Activated naive CD4-positive, alpha-beta T cell treated with anti-CD3 and anti-CD28 coated beads, Interleukin-2, amount 10 ng/mL, durations not matched to agents 7 days and 5 days (primary cell): Measurements from ENCODE around the gene ZNF879.

Experiments
- CTCF ChIA-PET: fragments of 350-600 bp; sonication (Branson Sonifier 250); formaldehyde crosslinking; loops from one replicate; lab custom pipeline; 2021; ENCODE audit warnings: antibody characterized with exemption; lab: Charles Lee
- DNase-seq: peaks from one replicate; pipeline ENCODE4 v3.0.0-alpha.2; 2020
- H3K27ac Mint-ChIP-seq: one replicate; pipeline ENCODE4 v1.8.0; 2021; ENCODE audit warnings: mild to moderate bottlenecking, moderate library complexity, mixed read lengths
- H3K27me3 Mint-ChIP-seq: one replicate; pipeline ENCODE4 v1.8.0; 2021; ENCODE audit warnings: mild to moderate bottlenecking, mixed read lengths
- H3K36me3 Mint-ChIP-seq: one replicate; pipeline ENCODE4 v1.8.0; 2021; ENCODE audit warnings: mixed read lengths
- H3K4me1 Mint-ChIP-seq: one replicate; pipeline ENCODE4 v1.8.0; 2021; ENCODE audit warnings: mixed read lengths
- H3K4me3 Mint-ChIP-seq: one replicate; pipeline ENCODE4 v1.8.0; 2021; ENCODE audit warnings: mild to moderate bottlenecking, moderate library complexity, mixed read lengths
- H3K9me3 Mint-ChIP-seq: one replicate; pipeline ENCODE4 v1.8.0; 2021; ENCODE audit warnings: mixed read lengths

Gene ZNF879

DNA sequence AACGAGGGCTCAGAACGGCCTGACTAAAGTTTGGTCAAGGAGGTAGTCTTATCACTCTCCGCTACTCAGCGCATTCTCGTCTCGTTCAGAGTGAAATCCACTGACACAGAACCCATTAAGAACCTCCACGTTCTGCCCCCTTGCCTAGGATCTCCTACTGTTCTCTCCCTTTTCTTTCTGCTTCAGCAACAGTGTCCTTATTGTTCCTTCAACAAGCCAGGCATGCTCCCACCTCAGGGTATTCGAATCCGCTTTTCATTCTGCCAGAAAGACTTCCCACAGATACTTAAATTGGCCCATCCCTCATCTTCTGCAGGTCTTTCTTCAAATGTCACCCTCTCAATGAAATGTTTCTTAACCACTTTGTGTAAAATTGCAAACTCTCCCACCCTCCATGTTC, 32.2 kb downstream of the ZNF879 start:
- CTCF ChIA-PET: no interaction called here
- Mint-ChIP-seq H3K9me3 (peaks cover 30% of the 10 kb centered on the region), H3K27me3 (peaks cover 3% of the 10 kb centered on the region), H3K4me3 (no peak overlapping the region), H3K36me3 (peaks cover 13% of the 10 kb centered on the region), H3K27ac (no peak overlapping the region), H3K4me1 (peaks cover 9% of the 10 kb centered on the region)
- DNase-seq: no peak

DNA sequence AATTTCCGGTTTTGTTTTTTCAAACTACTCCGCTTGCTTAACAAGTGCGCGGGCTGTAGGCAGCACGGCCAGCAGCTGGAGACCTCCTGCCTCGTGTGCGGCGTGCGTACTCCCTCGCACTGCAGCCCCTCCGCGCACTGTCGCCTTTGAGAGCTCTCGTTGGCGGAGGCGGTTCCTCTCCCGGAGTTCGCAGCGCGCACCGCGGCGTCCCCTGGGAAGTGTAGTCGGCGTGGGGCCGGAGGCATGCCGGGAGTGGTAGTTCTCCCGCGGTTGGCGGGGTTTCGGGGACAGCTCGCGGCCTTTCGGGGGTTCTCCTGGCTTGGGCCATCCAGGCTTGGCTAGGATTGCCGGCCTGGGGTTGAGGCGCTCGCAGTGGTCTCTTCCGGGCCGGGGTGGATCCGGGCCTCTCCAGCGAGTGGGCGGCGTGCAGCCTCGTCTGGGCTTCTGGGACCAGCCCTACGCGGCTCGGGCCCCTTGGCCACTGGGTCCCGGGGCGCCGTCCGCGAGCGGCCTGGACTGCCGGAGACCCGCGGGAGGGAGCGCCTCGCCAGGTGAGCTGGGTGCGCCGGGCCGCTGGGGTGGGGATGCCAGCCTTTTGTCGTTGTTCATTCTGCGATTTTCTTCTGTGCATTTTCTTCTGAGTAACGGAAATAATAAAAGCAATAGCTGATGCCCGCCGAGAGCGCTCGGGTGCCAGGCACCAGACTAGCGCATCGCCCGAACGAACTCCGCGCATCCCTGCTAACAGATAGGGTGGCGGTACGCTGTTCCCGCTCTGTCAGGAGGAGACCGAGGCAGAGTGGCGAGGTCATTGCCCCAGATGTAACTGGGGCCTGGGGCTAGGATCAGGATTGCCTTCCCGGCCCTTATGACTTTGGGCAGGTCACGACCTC, 36.8 kb downstream of the ZNF879 start, which contains the start of gene ZNF354C:
TSS of gene ZNF354C (plus strand) at position 258 of the 893 bp plus-strand sequence. CDS start 1,696 bp downstream, outside the sequence.
- Mint-ChIP-seq H3K4me3 (peak within 1 kb of the TSS; percentile 92), H3K9me3 (peaks cover 42% of the 10 kb centered on the region), H3K27ac (peak within 1 kb of the TSS; percentile 92), H3K4me1 (peaks cover 20% of the 10 kb centered on the region), H3K36me3 (peaks cover 57% of the 10 kb centered on the region), H3K27me3 (peaks cover 3% of the 10 kb centered on the region)
- CTCF ChIA-PET: interaction anchor here (0.9 kb wide), 1 partner anchor 330 kb away, joined by 3 read pairs; the partner anchor contains the start of gene ZNF354A
- DNase-seq: peak; percentile 92

DNA sequence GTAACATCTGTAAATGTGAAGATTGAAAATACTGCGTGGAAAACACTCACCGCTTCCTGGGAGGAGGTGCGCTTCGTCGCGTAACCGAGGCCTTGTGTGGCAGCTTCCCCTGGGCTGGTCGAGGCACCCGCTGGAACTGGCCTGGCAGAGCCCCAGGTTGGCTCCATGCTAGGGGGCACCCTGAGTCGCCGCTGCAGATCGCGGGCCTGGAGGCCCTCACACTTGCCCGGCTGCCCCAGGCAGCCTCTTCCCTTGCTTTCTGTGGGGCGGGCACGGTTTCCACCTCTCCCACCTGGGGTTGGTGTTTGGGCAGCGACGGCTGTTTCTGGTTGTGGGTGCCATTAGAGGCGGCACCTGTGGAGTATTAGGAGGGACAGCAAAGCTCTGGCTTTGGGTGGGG, 37.4 kb downstream of the ZNF879 start:
- peak overlapping the region; percentile 86 for H3K27ac Mint-ChIP-seq
- peaks cover 20% of the 10 kb centered on the region for H3K4me1 Mint-ChIP-seq
- CTCF ChIA-PET: interaction anchor here (0.9 kb wide), 1 partner anchor 331 kb away, joined by 3 read pairs; the partner anchor contains the start of gene ZNF354A
- no peak for DNase-seq
- H3K4me3 Mint-ChIP-seq: peak overlapping the region; percentile 92
- H3K27me3 Mint-ChIP-seq: peaks cover 3% of the 10 kb centered on the region
- H3K9me3 Mint-ChIP-seq: peaks cover 46% of the 10 kb centered on the region
- H3K36me3 Mint-ChIP-seq: peaks cover 63% of the 10 kb centered on the region

DNA sequence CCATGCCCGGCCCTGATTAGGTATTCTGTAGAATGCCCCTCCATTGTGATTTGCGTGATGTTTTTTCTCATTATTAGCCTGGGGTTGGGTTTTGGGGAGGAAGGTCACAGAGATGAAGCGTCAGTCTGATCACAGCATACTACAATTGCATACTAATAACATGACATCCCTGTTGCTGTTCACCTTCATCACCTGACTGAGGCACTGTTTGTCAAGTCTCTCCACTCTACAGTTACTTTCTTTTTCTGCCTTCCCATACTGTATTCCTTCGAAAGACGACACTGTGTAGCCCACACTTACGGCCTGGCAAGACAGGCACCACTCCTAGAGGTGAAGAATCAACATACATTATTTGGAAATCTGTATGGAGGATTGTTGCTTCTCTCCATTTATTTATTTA, 42.1 kb downstream of the ZNF879 start:
- Mint-ChIP-seq H3K27ac (no peak overlapping the region), H3K36me3 (peaks cover 91% of the 10 kb centered on the region), H3K9me3 (peaks cover 74% of the 10 kb centered on the region), H3K4me3 (no peak overlapping the region), H3K4me1 (peaks cover 10% of the 10 kb centered on the region), H3K27me3 (no peaks in the 10 kb centered on the region)
- no peak for DNase-seq
- CTCF ChIA-PET: no interaction called here

DNA sequence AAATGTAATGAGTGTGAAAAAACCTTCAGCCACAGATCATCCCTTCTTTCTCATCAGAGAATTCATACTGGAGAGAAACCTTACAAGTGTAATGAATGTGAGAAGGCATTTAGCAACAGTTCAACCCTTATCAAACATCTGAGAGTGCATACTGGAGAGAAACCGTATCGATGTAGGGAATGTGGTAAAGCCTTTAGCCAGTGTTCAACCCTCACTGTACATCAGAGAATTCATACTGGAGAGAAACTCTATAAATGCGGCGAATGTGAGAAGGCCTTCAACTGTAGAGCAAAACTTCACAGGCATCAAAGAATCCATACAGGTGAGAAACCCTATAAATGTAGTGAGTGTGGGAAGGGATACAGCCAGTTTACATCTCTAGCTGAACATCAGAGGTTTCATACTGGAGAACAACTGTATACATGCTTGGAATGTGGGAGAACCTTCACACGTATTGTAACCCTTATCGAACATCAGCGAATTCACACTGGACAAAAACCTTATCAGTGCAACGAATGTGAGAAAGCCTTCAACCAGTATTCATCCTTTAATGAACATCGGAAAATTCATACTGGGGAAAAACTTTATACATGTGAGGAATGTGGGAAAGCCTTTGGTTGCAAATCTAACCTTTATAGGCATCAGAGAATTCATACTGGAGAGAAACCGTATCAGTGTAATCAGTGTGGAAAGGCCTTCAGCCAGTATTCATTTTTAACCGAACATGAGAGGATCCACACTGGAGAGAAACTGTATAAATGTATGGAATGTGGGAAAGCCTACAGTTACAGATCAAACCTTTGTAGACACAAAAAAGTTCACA, 55.8 kb downstream of the ZNF879 start:
- DNase-seq: no peak
- CTCF ChIA-PET: no interaction called here
- H3K27ac Mint-ChIP-seq: no peak overlapping the region

DNA sequence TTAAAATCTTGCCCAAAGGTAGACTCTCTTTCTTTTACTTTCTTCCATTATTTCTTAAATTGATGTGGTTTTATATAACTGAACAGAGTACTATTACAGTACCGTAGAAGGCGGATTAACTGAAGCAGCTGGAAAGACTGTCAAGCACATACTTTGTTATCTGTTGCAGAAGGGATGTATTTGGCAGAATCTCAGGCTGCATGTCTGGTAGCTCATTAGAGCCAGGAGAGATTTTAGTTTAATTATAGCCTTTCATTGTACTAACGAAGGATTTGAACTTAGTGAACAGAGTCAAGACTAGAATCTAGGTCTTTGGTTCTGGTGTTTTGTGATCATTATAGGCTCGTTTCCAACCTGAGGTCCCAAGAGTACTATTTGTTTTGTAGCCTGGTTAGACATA, 57.1 kb downstream of the ZNF879 start:
- H3K36me3 Mint-ChIP-seq: peaks cover 49% of the 10 kb centered on the region
- H3K27ac Mint-ChIP-seq: no peak overlapping the region
- no peaks in the 10 kb centered on the region for H3K4me1 Mint-ChIP-seq
- no peak for DNase-seq
- no peak overlapping the region for H3K4me3 Mint-ChIP-seq
- H3K27me3 Mint-ChIP-seq: no peaks in the 10 kb centered on the region
- CTCF ChIA-PET: no interaction called here
- peaks cover 82% of the 10 kb centered on the region for H3K9me3 Mint-ChIP-seq

More for the DNA sequence above, 55.8 kb downstream of the ZNF879 start:
- Mint-ChIP-seq H3K36me3 (peaks cover 57% of the 10 kb centered on the region), H3K4me1 (no peaks in the 10 kb centered on the region), H3K4me3 (no peak overlapping the region), H3K9me3 (peaks cover 80% of the 10 kb centered on the region), H3K27me3 (no peaks in the 10 kb centered on the region)
